ENCODE data around the gene SLCO4A1. TPM values are rescaled to one million over a fixed set of nuclear protein-coding genes. Genes with fewer than 3 reads are reported as not detected.

Gene SLCO4A1
- total RNA-seq, 4 donors from 2014 or later: 15.9 to 20.2 (median 19.2) TPM

DNA sequence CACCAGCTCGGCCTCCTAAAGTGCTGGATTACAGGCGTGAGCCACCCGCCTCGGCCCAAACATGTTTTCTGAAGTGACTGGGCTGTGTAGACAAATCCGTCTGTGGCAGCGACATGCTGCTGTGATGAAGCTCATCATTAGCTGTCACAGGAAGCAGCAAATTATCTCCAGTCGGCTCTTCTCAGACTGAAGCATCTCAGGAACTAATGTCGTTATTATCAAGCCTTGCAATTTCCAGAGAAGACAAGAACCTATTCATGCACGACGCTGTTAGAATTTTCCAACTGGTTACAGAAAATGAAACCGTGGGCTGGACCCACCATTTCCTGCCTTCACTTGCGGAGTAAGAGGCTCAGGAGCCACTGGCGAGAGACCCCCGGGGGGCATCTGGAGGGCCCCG lies 49.2 kb downstream of the SLCO4A1 start:
- TF ChIP-seq EP300 (IDR thresholded peaks at IDR 0.05) (no peak), POLR2A (IDR thresholded peaks at IDR 0.05) (no peak), POLR2AphosphoS5 (IDR thresholded peaks at IDR 0.05) (no peak)
- TF ChIP-seq, protein P1, sequence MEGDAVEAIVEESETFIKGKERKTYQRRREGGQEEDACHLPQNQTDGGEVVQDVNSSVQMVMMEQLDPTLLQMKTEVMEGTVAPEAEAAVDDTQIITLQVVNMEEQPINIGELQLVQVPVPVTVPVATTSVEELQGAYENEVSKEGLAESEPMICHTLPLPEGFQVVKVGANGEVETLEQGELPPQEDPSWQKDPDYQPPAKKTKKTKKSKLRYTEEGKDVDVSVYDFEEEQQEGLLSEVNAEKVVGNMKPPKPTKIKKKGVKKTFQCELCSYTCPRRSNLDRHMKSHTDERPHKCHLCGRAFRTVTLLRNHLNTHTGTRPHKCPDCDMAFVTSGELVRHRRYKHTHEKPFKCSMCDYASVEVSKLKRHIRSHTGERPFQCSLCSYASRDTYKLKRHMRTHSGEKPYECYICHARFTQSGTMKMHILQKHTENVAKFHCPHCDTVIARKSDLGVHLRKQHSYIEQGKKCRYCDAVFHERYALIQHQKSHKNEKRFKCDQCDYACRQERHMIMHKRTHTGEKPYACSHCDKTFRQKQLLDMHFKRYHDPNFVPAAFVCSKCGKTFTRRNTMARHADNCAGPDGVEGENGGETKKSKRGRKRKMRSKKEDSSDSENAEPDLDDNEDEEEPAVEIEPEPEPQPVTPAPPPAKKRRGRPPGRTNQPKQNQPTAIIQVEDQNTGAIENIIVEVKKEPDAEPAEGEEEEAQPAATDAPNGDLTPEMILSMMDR (IDR thresholded peaks at IDR 0.05): no peak
- no peak for ATAC-seq
- H3K36me3 ChIP-seq: no peaks in the 10 kb centered on the region
- H3K4me3 ChIP-seq: no peak overlapping the region
- H3K27ac ChIP-seq: no peak overlapping the region
- no peaks in the 10 kb centered on the region for H3K9me3 ChIP-seq
- whole genome bisulfite sequencing, 2 donors (ENCODE audit: low coverage in 1 of 2): 60 to 81% methylated on average over 1 to 4 of the region's 15 CpGs
- peaks cover 0 to 12% (median 0%) of the 10 kb centered on the region in 3 donors for H3K4me1 ChIP-seq
- peaks cover 30% of the 10 kb centered on the region for H3K27me3 ChIP-seq

DNA sequence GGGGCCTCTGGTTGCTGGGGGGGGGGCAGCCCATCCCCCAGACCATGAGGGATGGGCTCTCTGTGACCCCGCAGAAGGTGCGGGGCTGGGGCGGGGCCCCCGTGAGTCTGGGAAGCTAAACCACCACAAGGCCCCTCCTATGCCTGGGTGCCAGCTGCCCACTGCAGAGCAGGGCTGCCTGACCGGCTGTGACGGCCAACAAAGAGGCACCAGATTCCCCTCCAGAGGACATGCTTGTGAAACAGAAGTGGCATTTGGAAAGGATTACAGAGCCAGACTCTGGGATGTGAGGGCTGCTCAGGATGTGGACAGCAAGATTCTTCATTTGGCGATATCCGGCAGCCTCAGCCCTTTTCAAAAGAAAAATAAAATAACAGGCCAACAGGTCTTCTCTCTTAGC lies 49.9 kb downstream of the SLCO4A1 start:
- H3K9me3 ChIP-seq: no peaks in the 10 kb centered on the region
- WGBS, 2 donors (ENCODE audit: low coverage in 1 of 2): 100% methylated on average over 2 of the region's 8 CpGs; no CpG with 5 or more reads in 1 of the 2 donors
- H3K36me3 ChIP-seq: no peaks in the 10 kb centered on the region
- no peak for ATAC-seq
- no peak for TF ChIP-seq EP300 (IDR thresholded peaks at IDR 0.05)
- no peak overlapping the region for H3K27ac ChIP-seq
- H3K27me3 ChIP-seq: peaks cover 23% of the 10 kb centered on the region
- peaks cover 0 to 12% (median 0%) of the 10 kb centered on the region in 3 donors for H3K4me1 ChIP-seq
- no peak overlapping the region for H3K4me3 ChIP-seq

DNA sequence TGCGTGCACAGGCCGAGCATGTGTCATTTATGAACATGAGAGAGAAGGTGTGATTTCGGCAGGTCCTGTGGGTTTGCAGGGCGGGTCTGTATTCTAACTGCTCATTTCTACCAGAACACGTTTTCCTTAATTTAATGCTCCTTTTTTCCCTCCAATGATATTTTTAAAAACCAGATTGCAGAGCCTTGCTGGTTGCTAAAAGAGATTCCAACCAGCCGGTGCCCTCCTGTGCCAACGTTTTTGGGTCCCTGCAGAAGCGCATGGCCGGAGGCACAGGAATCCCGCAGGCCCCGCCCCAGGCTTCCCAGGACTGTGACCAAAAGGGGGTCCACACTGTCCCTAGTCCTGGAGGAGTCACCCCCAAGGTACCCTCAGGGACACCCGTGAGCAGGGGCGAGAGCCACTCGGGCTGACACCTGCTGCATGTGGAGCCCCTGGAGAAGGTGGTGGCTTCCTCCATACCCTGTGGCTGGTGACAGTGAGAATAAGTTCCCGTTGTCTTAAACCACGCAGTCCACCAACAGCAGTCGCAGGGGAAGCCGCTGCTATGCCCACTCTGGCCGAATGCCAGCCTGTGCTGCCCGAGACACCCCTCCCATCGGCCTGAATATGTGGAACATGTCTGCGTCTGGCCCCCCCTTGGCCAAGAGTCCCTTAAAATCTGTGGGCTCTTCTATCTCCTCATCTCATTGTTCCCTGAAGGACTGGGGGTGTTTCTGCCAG lies 50.7 kb downstream of the SLCO4A1 start:
- H3K4me3 ChIP-seq: no peak overlapping the region
- H3K36me3 ChIP-seq: no peaks in the 10 kb centered on the region
- no peak for ATAC-seq
- peaks cover 0 to 12% (median 0%) of the 10 kb centered on the region in 3 donors for H3K4me1 ChIP-seq
- no peaks in the 10 kb centered on the region for H3K9me3 ChIP-seq
- TF ChIP-seq EP300 (IDR thresholded peaks at IDR 0.05): no peak
- TF ChIP-seq, protein P1 (IDR thresholded peaks at IDR 0.05): no peak
- TF ChIP-seq POLR2AphosphoS5 (IDR thresholded peaks at IDR 0.05): no peak
- TF ChIP-seq POLR2A (IDR thresholded peaks at IDR 0.05): no peak
- 75 to 100% methylated on average over 2 to 7 of the region's 22 CpGs for WGBS, 2 donors (ENCODE audit: low coverage in 1 of 2)
- H3K27ac ChIP-seq: no peak overlapping the region
- peaks cover 15% of the 10 kb centered on the region for H3K27me3 ChIP-seq

DNA sequence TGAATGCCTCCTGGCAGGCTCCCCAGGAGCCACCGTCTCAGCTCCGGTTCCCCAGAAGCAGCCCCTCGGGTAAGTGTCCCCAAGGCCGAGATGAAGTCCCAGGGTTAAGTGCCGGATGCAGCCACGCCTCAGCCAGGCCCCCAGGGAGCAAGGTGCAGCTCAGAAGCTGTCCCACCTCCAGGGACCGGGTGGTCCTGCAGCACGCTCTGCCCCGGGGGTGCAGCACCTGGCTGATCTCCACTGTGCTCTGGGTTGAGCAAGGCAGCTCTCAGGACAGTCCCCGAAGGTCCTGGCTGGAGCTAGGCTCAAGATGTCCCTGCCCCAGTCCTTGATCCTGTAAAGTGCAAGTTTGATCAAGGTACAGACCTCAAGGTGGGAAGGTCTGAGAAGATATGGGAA lies 51.2 kb downstream of the SLCO4A1 start:
- no CpG with 5 or more reads among the region's 10 CpGs for WGBS, 2 donors (ENCODE audit: low coverage in 1 of 2)
- peaks cover 15% of the 10 kb centered on the region for H3K27me3 ChIP-seq
- no peak overlapping the region for H3K4me3 ChIP-seq
- TF ChIP-seq EP300 (IDR thresholded peaks at IDR 0.05): no peak
- H3K27ac ChIP-seq: no peak overlapping the region
- H3K4me1 ChIP-seq: peaks cover 0 to 8% (median 0%) of the 10 kb centered on the region in 3 donors
- H3K36me3 ChIP-seq: no peaks in the 10 kb centered on the region
- H3K9me3 ChIP-seq: no peaks in the 10 kb centered on the region
- ATAC-seq: no peak

DNA sequence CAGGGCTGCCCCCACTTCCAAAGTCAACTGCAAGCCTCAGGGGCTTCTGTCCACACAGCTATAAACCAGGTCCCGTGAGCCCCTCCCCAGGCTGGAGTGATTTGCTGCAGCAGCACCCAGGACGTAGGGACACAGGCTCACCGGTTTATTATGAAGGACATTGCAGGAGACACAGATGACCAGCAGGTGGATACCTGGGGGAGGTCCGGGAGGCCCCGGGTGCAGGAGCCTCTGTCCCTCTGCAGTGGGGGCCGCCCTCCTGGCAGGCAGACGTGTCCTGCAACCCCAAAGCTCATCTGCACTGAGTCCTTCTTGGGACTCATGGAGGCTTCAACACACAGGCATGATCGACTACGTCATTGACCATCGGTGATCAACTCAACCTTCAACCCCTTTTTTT lies 51.8 kb downstream of the SLCO4A1 start:
- H3K27me3 ChIP-seq: peaks cover 15% of the 10 kb centered on the region
- 76 to 81% methylated on average over 5 to 7 of the region's 10 CpGs for WGBS, 2 donors (ENCODE audit: low coverage in 1 of 2)
- no peak for ATAC-seq
- no peaks in the 10 kb centered on the region for H3K36me3 ChIP-seq
- H3K9me3 ChIP-seq: no peaks in the 10 kb centered on the region
- peaks cover 0 to 2% (median 0%) of the 10 kb centered on the region in 3 donors for H3K4me1 ChIP-seq
- H3K4me3 ChIP-seq: no peak overlapping the region
- no peak overlapping the region for H3K27ac ChIP-seq
- no peak for TF ChIP-seq EP300 (IDR thresholded peaks at IDR 0.05)
- TF ChIP-seq POLR2A (IDR thresholded peaks at IDR 0.05): no peak
- no peak for TF ChIP-seq POLR2AphosphoS5 (IDR thresholded peaks at IDR 0.05)
- TF ChIP-seq, protein P1 (IDR thresholded peaks at IDR 0.05): no peak

DNA sequence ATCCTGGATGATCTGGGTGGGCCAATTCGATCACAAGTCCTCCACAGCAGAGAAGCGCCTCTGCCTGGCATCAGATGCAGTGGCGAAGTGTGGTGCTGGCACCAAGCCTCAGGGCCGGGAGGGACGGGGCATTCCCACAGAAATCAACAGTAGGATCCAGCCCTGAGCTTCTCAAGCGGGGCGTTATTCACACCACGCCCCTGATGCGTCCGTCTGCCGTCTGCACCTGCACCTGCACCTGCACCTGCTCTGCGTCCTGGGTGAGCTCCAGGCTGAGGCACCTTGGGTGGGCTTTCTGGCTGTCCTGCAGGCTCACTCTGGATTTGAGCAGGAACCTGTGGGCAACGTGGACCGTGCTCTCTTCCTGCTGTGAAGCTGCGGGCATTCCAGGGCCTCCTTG lies 52.6 kb downstream of the SLCO4A1 start:
- H3K27me3 ChIP-seq: peaks cover 15% of the 10 kb centered on the region
- WGBS, 2 donors (ENCODE audit: low coverage in 1 of 2): 100% methylated on average over 1 of the region's 15 CpGs

More for the DNA sequence above, 52.6 kb downstream of the SLCO4A1 start:
- H3K36me3 ChIP-seq: no peaks in the 10 kb centered on the region
- no peak for ATAC-seq
- H3K27ac ChIP-seq: no peak overlapping the region
- H3K9me3 ChIP-seq: no peaks in the 10 kb centered on the region
- no peak overlapping the region for H3K4me3 ChIP-seq
- no peaks in the 10 kb centered on the region for H3K4me1 ChIP-seq
- TF ChIP-seq EP300 (IDR thresholded peaks at IDR 0.05): no peak
- TF ChIP-seq, protein P1 (IDR thresholded peaks at IDR 0.05): no peak
